Loucy (cell line): ENCODE results near the gene XIRP2.
A peak's percentile ranks its signal among the peaks of the same experiment; 100 is the strongest.

Source experiments
- H2AFZ ChIP-seq: fragments of 200-600 bp; sonication (generic); 2 replicates; pipeline ENCODE4 v1.6.0; 2016; ENCODE audit warnings: antibody characterized with exemption, mild to moderate bottlenecking, low read length, moderate library complexity
- H3F3A ChIP-seq: fragments of 200-600 bp; 2 replicates; pipeline ENCODE4 v1.6.0; 2016; ENCODE audit warnings: antibody characterized with exemption, low read depth, mild to moderate bottlenecking
- H3K27me3 ChIP-seq: fragments of 200-600 bp; sonication (generic); 2 replicates; pipeline ENCODE4 v1.6.1; 2014; ENCODE audit warnings: low read length, mild to moderate bottlenecking; ENCODE audit not compliant: insufficient read depth, poor library complexity, severe bottlenecking
- H3K36me3 ChIP-seq: fragments of 200-600 bp; sonication (generic); 2 replicates; pipeline ENCODE4 v1.6.1; 2016; ENCODE audit warnings: low read length; ENCODE audit not compliant: insufficient read depth
- H3K4me1 ChIP-seq: fragments of 200-600 bp; sonication (generic); 2 replicates; pipeline ENCODE4 v1.5.1; 2014; ENCODE audit warnings: low read length, mild to moderate bottlenecking; ENCODE audit not compliant: insufficient read depth, poor library complexity, severe bottlenecking
- H3K4me2 ChIP-seq: fragments of 200-600 bp; sonication (generic); 2 replicates; pipeline ENCODE4 v1.6.0; 2014; ENCODE audit warnings: antibody characterized with exemption, low read length, low read depth, mild to moderate bottlenecking; ENCODE audit not compliant: poor library complexity, severe bottlenecking
- H3K4me3 ChIP-seq: fragments of 200-600 bp; sonication (generic); 2 replicates; pipeline ENCODE4 v1.5.1; 2014; ENCODE audit warnings: low read length, mild to moderate bottlenecking, mixed read lengths; ENCODE audit not compliant: poor library complexity, severe bottlenecking
- H3K79me2 ChIP-seq: fragments of 200-600 bp; sonication (generic); 2 replicates; pipeline ENCODE4 v1.6.1; 2014; ENCODE audit warnings: low read length; ENCODE audit not compliant: insufficient read depth
- H3K9ac ChIP-seq: fragments of 200-600 bp; sonication (generic); 2 replicates; pipeline ENCODE4 v1.6.0; 2014; ENCODE audit warnings: mild to moderate bottlenecking, low read depth, low read length, moderate library complexity; ENCODE audit not compliant: poor library complexity, severe bottlenecking
- H3K9me2 ChIP-seq: fragments of 200-600 bp; sonication (generic); replicated peaks from 2 replicates; pipeline ENCODE4 v1.6.1; 2016; ENCODE audit warnings: low read depth, low read length, mixed read lengths
- H3K9me3 ChIP-seq: fragments of 200-600 bp; sonication (generic); 2 replicates; pipeline ENCODE4 v1.6.1; 2014; ENCODE audit warnings: mild to moderate bottlenecking, antibody characterized with exemption, low read length, low read depth; ENCODE audit not compliant: insufficient read depth
- H4K20me1 ChIP-seq: fragments of 200-600 bp; sonication (generic); 2 replicates; pipeline ENCODE4 v1.6.0; 2014; ENCODE audit warnings: antibody characterized with exemption, low read length, mild to moderate bottlenecking; ENCODE audit not compliant: insufficient read depth, poor library complexity, severe bottlenecking
- EZH2phosphoT487 ChIP-seq: fragments of 200-600 bp; IDR thresholded peaks from 2 replicates; pipeline ENCODE4 v1.6.1; 2018; ENCODE audit warnings: antibody characterized with exemption, mild to moderate bottlenecking, moderate library complexity, borderline replicate concordance
- TF ChIP-seq, protein P1 (sequence below): fragments of 200-600 bp; sonication (generic); conservative IDR thresholded peaks from 2 replicates; pipeline ENCODE4 v1.5.1; 2014; ENCODE audit warnings: mild to moderate bottlenecking, antibody characterized with exemption, low read length

Gene XIRP2

DNA sequence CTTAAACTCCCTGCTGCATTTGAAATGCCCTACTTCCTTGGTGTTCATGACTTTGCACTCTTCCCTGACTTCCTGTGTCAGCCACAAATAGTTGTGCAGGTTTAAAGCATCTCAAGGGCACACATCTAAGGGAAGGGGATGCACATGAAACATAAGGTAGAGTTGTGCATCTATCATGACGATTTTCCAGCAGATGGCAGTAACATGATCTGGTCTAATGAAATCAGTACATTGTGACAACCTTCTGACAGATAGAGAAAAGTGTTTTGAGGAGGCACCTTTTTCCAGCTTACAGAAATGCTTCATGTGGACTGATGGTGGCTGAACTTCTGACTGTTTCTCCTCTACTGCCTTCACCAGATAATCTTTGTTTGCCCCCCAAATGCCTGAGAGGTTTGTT is 238.9 kb downstream of the XIRP2 start:
- no peaks in the 10 kb centered on the region for H4K20me1 ChIP-seq
- no peaks in the 10 kb centered on the region for H3K27me3 ChIP-seq
- no peaks in the 10 kb centered on the region for H3K9me3 ChIP-seq
- no peaks in the 10 kb centered on the region for H3K79me2 ChIP-seq
- H3K4me2 ChIP-seq, result no peak overlapping the region
- H3K4me3 ChIP-seq, result no peak overlapping the region
- no peaks in the 10 kb centered on the region for H3K36me3 ChIP-seq
- H3K9ac ChIP-seq, result no peak overlapping the region
- no peak for TF ChIP-seq EZH2phosphoT487
- TF ChIP-seq, protein P1, sequence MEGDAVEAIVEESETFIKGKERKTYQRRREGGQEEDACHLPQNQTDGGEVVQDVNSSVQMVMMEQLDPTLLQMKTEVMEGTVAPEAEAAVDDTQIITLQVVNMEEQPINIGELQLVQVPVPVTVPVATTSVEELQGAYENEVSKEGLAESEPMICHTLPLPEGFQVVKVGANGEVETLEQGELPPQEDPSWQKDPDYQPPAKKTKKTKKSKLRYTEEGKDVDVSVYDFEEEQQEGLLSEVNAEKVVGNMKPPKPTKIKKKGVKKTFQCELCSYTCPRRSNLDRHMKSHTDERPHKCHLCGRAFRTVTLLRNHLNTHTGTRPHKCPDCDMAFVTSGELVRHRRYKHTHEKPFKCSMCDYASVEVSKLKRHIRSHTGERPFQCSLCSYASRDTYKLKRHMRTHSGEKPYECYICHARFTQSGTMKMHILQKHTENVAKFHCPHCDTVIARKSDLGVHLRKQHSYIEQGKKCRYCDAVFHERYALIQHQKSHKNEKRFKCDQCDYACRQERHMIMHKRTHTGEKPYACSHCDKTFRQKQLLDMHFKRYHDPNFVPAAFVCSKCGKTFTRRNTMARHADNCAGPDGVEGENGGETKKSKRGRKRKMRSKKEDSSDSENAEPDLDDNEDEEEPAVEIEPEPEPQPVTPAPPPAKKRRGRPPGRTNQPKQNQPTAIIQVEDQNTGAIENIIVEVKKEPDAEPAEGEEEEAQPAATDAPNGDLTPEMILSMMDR, result peak; percentile 65
- no peak overlapping the region for H2AFZ ChIP-seq
- H3K9me2 ChIP-seq, result no peaks in the 10 kb centered on the region
- peaks cover 32% of the 10 kb centered on the region for H3K4me1 ChIP-seq
- no peaks in the 10 kb centered on the region for H3F3A ChIP-seq

DNA sequence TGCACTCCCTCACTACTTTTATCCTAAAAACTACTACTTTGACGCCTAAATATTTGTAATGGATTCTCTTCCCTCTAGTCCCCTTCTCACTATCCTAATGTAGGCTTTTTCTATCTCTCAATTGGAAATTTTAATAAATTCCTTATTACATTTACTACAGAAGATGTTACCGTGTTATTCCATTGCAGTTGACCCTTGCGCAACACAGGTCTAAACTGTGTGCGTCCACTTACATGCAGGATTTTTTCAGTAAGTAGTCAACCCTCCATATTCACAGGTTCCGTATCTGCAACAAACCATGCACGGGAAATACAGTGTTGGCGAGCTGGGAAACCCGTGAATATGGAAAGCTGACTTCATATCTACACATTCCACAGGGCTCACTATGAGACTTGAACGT is 239.8 kb downstream of the XIRP2 start:
- Histone ChIP-seq H3K4me3 (no peak overlapping the region), H3K79me2 (no peaks in the 10 kb centered on the region), H3K4me1 (peaks cover 22% of the 10 kb centered on the region), H3K27me3 (no peaks in the 10 kb centered on the region), H3K9me2 (no peaks in the 10 kb centered on the region), H2AFZ (no peak overlapping the region), H3F3A (no peaks in the 10 kb centered on the region), H4K20me1 (no peaks in the 10 kb centered on the region), H3K4me2 (no peak overlapping the region), H3K9me3 (no peaks in the 10 kb centered on the region), H3K36me3 (no peaks in the 10 kb centered on the region), H3K9ac (no peak overlapping the region)
- TF ChIP-seq, protein P1, result no peak
- no peak for TF ChIP-seq EZH2phosphoT487

DNA sequence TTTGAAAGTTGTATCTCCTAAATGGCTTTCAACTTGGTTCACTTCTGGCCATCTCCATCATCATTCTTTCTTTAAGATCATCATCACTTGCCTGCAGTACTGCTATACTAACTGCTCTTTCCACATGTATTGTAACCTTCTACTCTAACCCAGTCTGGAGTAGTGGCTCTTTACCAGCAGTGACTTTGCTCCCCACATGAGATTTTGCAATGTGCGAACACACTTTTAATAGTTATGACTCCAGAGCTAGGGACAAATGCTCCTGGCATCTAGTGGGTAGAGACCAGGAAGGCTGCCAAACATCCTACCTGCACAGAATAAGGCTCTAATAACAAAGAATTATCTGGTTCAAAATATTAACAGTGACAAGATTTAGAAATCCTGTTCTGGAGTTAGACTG is 243.8 kb downstream of the XIRP2 start:
- Histone ChIP-seq H3K4me2 (no peak overlapping the region), H3K36me3 (no peaks in the 10 kb centered on the region), H3K9me2 (no peaks in the 10 kb centered on the region), H3F3A (peaks cover 7% of the 10 kb centered on the region), H3K79me2 (no peaks in the 10 kb centered on the region), H3K27me3 (no peaks in the 10 kb centered on the region), H3K4me3 (no peak overlapping the region), H4K20me1 (no peaks in the 10 kb centered on the region), H2AFZ (no peak overlapping the region), H3K9me3 (no peaks in the 10 kb centered on the region), H3K9ac (no peak overlapping the region), H3K4me1 (peaks cover 36% of the 10 kb centered on the region)
- TF ChIP-seq, protein P1, result no peak
- TF ChIP-seq EZH2phosphoT487, result no peak
